Measurements from ENCODE around the gene MTFR1L. TPM values are rescaled to one million over a fixed set of nuclear protein-coding genes. Genes with fewer than 3 reads are reported as not detected.

The MTFR1L gene
- total and polyA plus RNA-seq, 9 of the 15 experiments (the other 6 are each of a cell fraction or from before 2014, with no cell fraction given), result 41.4 to 98.5 (median 53.7) TPM

DNA sequence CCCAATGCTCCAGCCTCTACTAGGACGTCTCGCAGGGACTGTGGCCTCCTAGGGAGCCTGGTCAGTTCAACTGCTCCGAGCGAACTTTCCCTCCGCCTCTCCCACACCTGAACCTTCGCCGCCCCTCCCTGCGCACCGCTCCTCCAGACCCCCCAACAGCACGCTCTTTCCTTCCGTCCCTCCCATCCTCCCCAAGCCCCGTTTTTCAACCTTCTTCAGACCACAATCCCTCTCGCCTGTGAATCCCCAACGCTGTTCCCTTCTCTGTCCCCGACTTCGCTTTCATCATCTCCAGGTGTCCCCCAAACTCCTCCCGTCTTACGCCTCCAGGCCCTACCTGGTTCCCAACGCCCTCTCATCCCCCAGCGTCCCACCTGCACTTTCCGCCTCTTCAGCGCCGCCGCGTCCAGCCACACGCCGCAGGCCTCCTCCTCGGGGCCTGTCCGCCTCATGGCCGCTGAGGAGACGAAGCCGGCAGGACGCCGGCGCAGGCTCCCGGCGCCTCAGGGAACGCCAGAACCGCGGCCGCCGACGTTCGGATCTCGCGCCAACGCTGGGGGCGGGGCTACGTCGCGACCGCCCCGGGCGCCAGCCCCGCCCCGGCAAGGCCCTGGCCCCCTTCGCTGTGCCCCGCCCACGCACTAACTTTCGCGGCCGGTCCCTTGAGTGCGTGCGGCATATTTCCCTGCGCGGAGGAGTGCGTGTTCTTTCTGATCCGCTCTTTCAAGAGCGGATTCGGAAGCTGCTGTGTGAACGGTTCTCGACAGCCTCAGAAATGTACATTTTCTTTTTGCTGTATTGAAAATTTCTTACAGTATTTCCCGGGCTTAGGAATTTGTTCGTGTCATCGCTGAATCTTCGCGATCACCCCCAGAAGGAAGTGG, 39.4 kb downstream of the MTFR1L start, which contains the start of gene AUNIP (continued):
- TF ChIP-seq MGA (IDR thresholded peaks at IDR 0.05), result peak; percentile 97
- TF ChIP-seq ZBTB26 (CRISPR knock-in tag; IDR thresholded peaks at IDR 0.05), result peak; percentile 96
- TF ChIP-seq TCF7L2 (IDR thresholded peaks at IDR 0.05; ENCODE audit: low read depth, low read length), result peak; percentile 63
- TF ChIP-seq ZNF384 (IDR thresholded peaks at IDR 0.05; ENCODE audit: low read depth, low read length), result no peak
- no peak for TF ChIP-seq ZFP30 (CRISPR knock-in tag; IDR thresholded peaks at IDR 0.05; ENCODE audit: borderline replicate concordance)
- no peak for TF ChIP-seq KAT2B (IDR thresholded peaks at IDR 0.05; ENCODE audit: low read depth, low read length)
- TF ChIP-seq SREBF2 (CRISPR knock-in tag; IDR thresholded peaks at IDR 0.05), result no peak
- TF ChIP-seq POU5F1 (IDR thresholded peaks at IDR 0.05; ENCODE audit: borderline replicate concordance, low read depth, low read length, partially characterized antibody), result no peak
- TF ChIP-seq CHD2 (IDR thresholded peaks at IDR 0.05; ENCODE audit: low read depth, low read length), result no peak
- TF ChIP-seq BRCA1 (IDR thresholded peaks at IDR 0.05), result no peak
- TF ChIP-seq BRCA1 (CRISPR knock-in tag; IDR thresholded peaks at IDR 0.05), result no peak
- TF ChIP-seq CTCF (IDR thresholded peaks at IDR 0.05 in 2 of 3, conservative IDR thresholded peaks at IDR 0.05 in 1 of 3; ENCODE audit: insufficient read depth in 2 of 3, low read depth in 1 of 3, low read length in 3 of 3), result 0 out of 6 replicates have a peak, but pooled peaks of 2 of the 3 experiments have one; percentile 12 to 15
- no peak for TF ChIP-seq ZNF140 (CRISPR knock-in tag; IDR thresholded peaks at IDR 0.05)
